GM12878 (cell line): ENCODE results near the gene AVPR1B. TPM values are rescaled to one million over a fixed set of nuclear protein-coding genes. Genes with fewer than 3 reads are reported as not detected.
A peak's percentile ranks its signal among the peaks of the same experiment; 100 is the strongest.

ENCODE experiments used
- ATAC-seq: fragments of 200-7000 bp; cut with Tn5 transposase; 3 replicates; pipeline ENCODE4 v1.9.1; 2020; ENCODE audit warnings: mild to moderate bottlenecking, moderate library complexity
- BruUV-seq: library from RNA; stranded (reverse); fragments of 400-500 nt; replicated peaks from 2 replicates; lab custom pipeline; 2021; lab: Mats Ljungman, UMichigan
- CTCF ChIA-PET: fragments of 300-600 bp; sonication (Branson Sonifier 250); formaldehyde crosslinking; extraction: SDS; loops from one replicate; lab custom pipeline; 2021; ENCODE audit warnings: inconsistent platforms; lab: Yijun Ruan, JAX
- POLR2A ChIA-PET: fragments of 350-600 bp; formaldehyde crosslinking; extraction: SDS; loops from one replicate; lab custom pipeline; 2021; ENCODE audit warnings: inconsistent platforms; lab: Charles Lee
- RAD21 ChIA-PET: fragments of 300-600 bp; sonication (Branson Sonifier 250); formaldehyde crosslinking; loops from one replicate; lab custom pipeline; 2023; ENCODE audit warnings: antibody characterized with exemption; ENCODE audit not compliant: unreplicated experiment; lab: Charles Lee
- SMC1A ChIA-PET: fragments of 300-600 bp; sonication (Branson Sonifier 250); formaldehyde crosslinking; loops from one replicate; lab custom pipeline; 2023; ENCODE audit not compliant: unreplicated experiment, uncharacterized antibody; lab: Charles Lee
- DNase-seq: peaks from one replicate; pipeline ENCODE4 v3.0.0-alpha.2; 2011; ENCODE audit warnings: low read depth, low spot score
- FAIRE-seq: peaks from 3 replicates; lab custom pipeline; 2011; peaks lifted over from hg19 to GRCh38; lab: Jason Lieb, UNC
- H2AFZ ChIP-seq: 2 replicates; pipeline ENCODE4 v1.6.0; 2011; ENCODE audit warnings: low read depth, low read length, control low read depth; ENCODE audit not compliant: control insufficient read depth
- H3K27ac ChIP-seq: 2 replicates; pipeline ENCODE4 v1.5.1; 2011; ENCODE audit warnings: control low read depth; ENCODE audit not compliant: control insufficient read depth, insufficient read depth
- H3K27me3 ChIP-seq, 2 experiments: replicated peaks in 1 of 2; 2 replicates each; pipeline versions ENCODE4 v1.6.0 to v1.6.1; 2011; ENCODE audit warnings: low read length in 1 of 2; ENCODE audit not compliant: control insufficient read depth in 2 of 2, insufficient read depth in 2 of 2
- H3K36me3 ChIP-seq, 2 experiments: 2 replicates each; pipeline ENCODE4 v1.5.1; 2011; ENCODE audit warnings: low read length in 1 of 2; ENCODE audit not compliant: control insufficient read depth in 2 of 2, insufficient read depth in 2 of 2
- H3K4me1 ChIP-seq: 2 replicates; pipeline ENCODE4 v1.6.1; 2011; ENCODE audit warnings: mild to moderate bottlenecking, low read length, moderate library complexity, mixed read lengths; ENCODE audit not compliant: control insufficient read depth, insufficient read depth
- H3K4me2 ChIP-seq: 2 replicates; pipeline ENCODE4 v1.6.0; 2011; ENCODE audit warnings: control low read depth; ENCODE audit not compliant: control insufficient read depth, insufficient read depth
- H3K4me3 ChIP-seq: fragments of 200-600 bp; sonication (generic); 2 replicates; pipeline ENCODE4 v1.5.1; 2016
- H3K79me2 ChIP-seq: 2 replicates; pipeline ENCODE4 v1.6.0; 2011; ENCODE audit warnings: low read length; ENCODE audit not compliant: control insufficient read depth, insufficient read depth
- H3K9ac ChIP-seq: 2 replicates; pipeline ENCODE4 v1.8.0; 2011; ENCODE audit warnings: low read length, control low read depth, mixed read lengths; ENCODE audit not compliant: control insufficient read depth, insufficient read depth
- H3K9me3 ChIP-seq: replicated peaks from 3 replicates; pipeline ENCODE4 v1.5.1; 2011; ENCODE audit warnings: mild to moderate bottlenecking, low read length; ENCODE audit not compliant: control insufficient read depth, insufficient read depth
- H4K20me1 ChIP-seq: 2 replicates; pipeline ENCODE4 v1.6.0; 2011; ENCODE audit not compliant: control insufficient read depth, insufficient read depth
- BACH1 ChIP-seq: fragments of 450-650 bp; IDR thresholded peaks from 2 replicates; pipeline ENCODE4 v1.6.1; 2017; ENCODE audit warnings: mild to moderate bottlenecking, borderline replicate concordance
- BHLHE40 ChIP-seq, 2 experiments: fragments of 450-650 bp in 1 of 2; IDR thresholded peaks; 2 replicates each; pipeline ENCODE4 v1.6.1; 2011 to 2017; ENCODE audit warnings: low read depth in 2 of 2, borderline replicate concordance in 1 of 2, improper control_type of control experiment in 1 of 2, low read length in 1 of 2, mild to moderate bottlenecking in 1 of 2
- CHD1 ChIP-seq: IDR thresholded peaks from 2 replicates; pipeline ENCODE4 v1.6.1; 2012; ENCODE audit warnings: low read depth, low read length, improper control_type of control experiment
- EP300 ChIP-seq, 2 experiments: fragments of 150-350 bp in 1 of 2; IDR thresholded peaks; 2 replicates each; pipeline ENCODE4 v1.6.1; 2011 to 2012; ENCODE audit warnings: low read depth in 2 of 2, low read length in 2 of 2, borderline replicate concordance in 1 of 2, improper control_type of control experiment in 1 of 2, inconsistent platforms in 1 of 2; ENCODE audit not compliant: control insufficient read depth in 1 of 2
- ETV6 ChIP-seq, 2 experiments: fragments of 450-650 bp in 1 of 2; IDR thresholded peaks in 1 of 2; conservative IDR thresholded peaks in 1 of 2; 2 replicates each; pipeline ENCODE4 v1.6.1; 2014; ENCODE audit warnings: antibody characterized with exemption in 1 of 2, borderline replicate concordance in 1 of 2, low read depth in 1 of 2, mild to moderate bottlenecking in 1 of 2, moderate library complexity in 1 of 2
- GABPA ChIP-seq: IDR thresholded peaks from 2 replicates; pipeline ENCODE4 v1.6.1; 2014; ENCODE audit warnings: antibody characterized with exemption, low read depth, mild to moderate bottlenecking, inconsistent platforms
- JUNB ChIP-seq: IDR thresholded peaks from 2 replicates; pipeline ENCODE4 v1.6.1; 2016; ENCODE audit warnings: antibody characterized with exemption, mild to moderate bottlenecking
- KDM1A ChIP-seq: fragments of 200-600 bp; sonication (generic); IDR thresholded peaks from 2 replicates; pipeline ENCODE4 v1.6.1; 2016; ENCODE audit warnings: borderline replicate concordance
- KLF5 ChIP-seq: fragments of 450-650 bp; IDR thresholded peaks from 2 replicates; pipeline ENCODE4 v1.6.1; 2014; ENCODE audit warnings: mild to moderate bottlenecking; ENCODE audit not compliant: partially characterized antibody
- NBN ChIP-seq: fragments of 450-650 bp; IDR thresholded peaks from 2 replicates; pipeline ENCODE4 v1.6.1; 2016
- NFYB ChIP-seq: IDR thresholded peaks from 2 replicates; pipeline ENCODE4 v1.6.1; 2011; ENCODE audit warnings: low read depth, mild to moderate bottlenecking, low read length, improper control_type of control experiment, moderate library complexity; ENCODE audit not compliant: insufficient read depth
- POU2F2 ChIP-seq: IDR thresholded peaks from 3 replicates; pipeline ENCODE4 v1.6.1; 2011; ENCODE audit warnings: low read depth, mild to moderate bottlenecking, low read length, borderline replicate concordance
- RAD51 ChIP-seq: fragments of 450-650 bp; IDR thresholded peaks from 2 replicates; pipeline ENCODE4 v1.6.1; 2016; ENCODE audit warnings: moderate library complexity, mild to moderate bottlenecking, inconsistent platforms
- RBBP5 ChIP-seq: fragments of 200-600 bp; sonication (generic); conservative IDR thresholded peaks from 2 replicates; pipeline ENCODE4 v1.6.1; 2016
- ZBTB33 ChIP-seq: fragments of 450-650 bp; IDR thresholded peaks from 2 replicates; pipeline ENCODE4 v1.6.1; 2017; ENCODE audit warnings: mild to moderate bottlenecking
- ZNF384 ChIP-seq: IDR thresholded peaks from 2 replicates; pipeline ENCODE4 v1.6.1; 2012; ENCODE audit warnings: low read depth, mild to moderate bottlenecking, low read length, improper control_type of control experiment, borderline replicate concordance
- WGBS: methylation state at CpG from one replicate; pipeline ENCODE4 v1.1.6; 2016; ENCODE audit warnings: low lambda C conversion rate; ENCODE audit not compliant: insufficient replicate concordance, insufficient coverage; ENCODE audit errors: missing lambda C conversion rate; 5-methylcytosine and 5-hydroxymethylcytosine counted together
- in situ Hi-C: fragments of 300-500 bp; cut with MboI; formaldehyde crosslinking; loops from 9 replicates; pipeline ENCODE4 v1.14.3; 2018; ENCODE audit warnings: mixed read lengths
- intact Hi-C: fragments of 100-400 bp; cut with micrococcal nuclease; formaldehyde crosslinking; loops from one replicate; pipeline ENCODE4 v1.14.2; 2022; ENCODE audit not compliant: unreplicated experiment
- polyA plus RNA-seq, 11 experiments: library from polyadenylated mRNA; depleted of rRNA in 4 of 11; unstranded in 6 of 11; stranded (reverse) in 5 of 11; fragments of >200 nt; fragmentation: Nextera tagmentation in 4 of 11; fragmentation: Illumina TruSeq in 1 of 11; extraction: Ambion mirVana in 4 of 11; extraction: Trizol in 1 of 11; gene quantifications; 1 replicate in 1 of 11; 2 replicates in 10 of 11; pipeline versions ENCODE4 v1.2.1 to v1.2.3, GENCODE V29; 2011 to 2016; ENCODE audit warnings: inconsistent platforms in 2 of 11, missing spikeins in 2 of 11, low read depth in 1 of 11
- total RNA-seq, 4 experiments: library from RNA; depleted of rRNA in 3 of 4; stranded (reverse); fragments of >200 nt in 3 of 4; fragmentation: Illumina TruSeq in 1 of 4; extraction: Trizol in 1 of 4; gene quantifications; 2 replicates each; pipeline versions ENCODE4 v1.2.1 to v1.2.3, GENCODE V29; 2013 to 2021

The AVPR1B gene
- total and polyA plus RNA-seq, 10 of the 15 experiments (the other 5 are each of a cell fraction or from before 2014, with no cell fraction given) = not detected

GRCh38 chr1:206094024-206094423 lies 23.2 kb downstream of the AVPR1B start:
- 70% methylated on average over 7 of the region's 7 CpGs for WGBS
- Histone ChIP-seq H3K4me2 (no peak overlapping the region), H3K27me3 (no peaks in the 10 kb centered on the region; a peak in 1 of 4 replicates), H3K9ac (no peak overlapping the region), H3K27ac (no peak overlapping the region), H3K9me3 (no peaks in the 10 kb centered on the region), H3K4me1 (no peaks in the 10 kb centered on the region; the same call in 1 of the 2 replicates)
- no TSS peak for BruUV-seq
- POLR2A ChIA-PET = no interaction called here
- intact Hi-C loops = no loop called here
- ATAC-seq = no peak
- TF ChIP-seq KDM1A (no peak), BACH1 (no peak), RAD51 (no peak), JUNB (no peak), BHLHE40 (IDR thresholded peaks at IDR 0.05; ENCODE audit: borderline replicate concordance in 1 of 2, low read depth in 2 of 2, low read length in 1 of 2) (peak; percentile 27 to 60; a peak in 3 of 4 replicates), NFYB (no peak)
- TF ChIP-seq, all 136 proteins: peak for 1
- SMC1A ChIA-PET = no interaction called here
- Histone ChIP-seq H3K36me3 (no peaks in the 10 kb centered on the region), H3K4me3 (no peak overlapping the region), H4K20me1 (no peaks in the 10 kb centered on the region), H3K79me2 (no peaks in the 10 kb centered on the region), H2AFZ (no peak overlapping the region)
- RAD21 ChIA-PET = interaction anchor here (0.8 kb wide), 1 partner anchor 11 kb away, joined by 3 read pairs; no protein-coding TSS in a partner anchor
- CTCF ChIA-PET = interaction anchor here (2.6 to 5.0 kb wide), 2 partner anchors 13 to 63 kb away, joined by 26 to 33 read pairs; no protein-coding TSS in a partner anchor
- DNase-seq = no peak
- in situ Hi-C loops = no loop called here
- no peak for FAIRE-seq

GRCh38 chr1:206089341-206089740 lies 27.8 kb downstream of the AVPR1B start:
- no peak overlapping the region for H2AFZ ChIP-seq
- no peaks in the 10 kb centered on the region for H3K4me1 ChIP-seq
- H4K20me1 ChIP-seq = no peaks in the 10 kb centered on the region
- intact Hi-C loops (no loop called here), in situ Hi-C loops (no loop called here)
- no peaks in the 10 kb centered on the region for H3K36me3 ChIP-seq
- H3K27ac ChIP-seq = no peak overlapping the region
- DNase-seq (no peak), FAIRE-seq (no peak), ATAC-seq (no peak)
- SMC1A ChIA-PET = interaction anchor here (0.7 to 1.0 kb wide), 2 partner anchors 13 to 32 kb away, joined by 3 to 5 read pairs; no protein-coding TSS in a partner anchor
- CTCF ChIA-PET = interaction anchor here (0.6 to 1.4 kb wide), 3 partner anchors 55 to 501 kb away, joined by 3 to 5 read pairs (median 3); no protein-coding TSS in a partner anchor
- H3K9me3 ChIP-seq = no peaks in the 10 kb centered on the region
- no peak overlapping the region for H3K4me2 ChIP-seq
- no peak overlapping the region for H3K9ac ChIP-seq
- POLR2A ChIA-PET = no interaction called here
- RAD21 ChIA-PET = interaction anchor here (0.9 kb wide), 1 partner anchor 103 kb away, joined by 3 read pairs; no protein-coding TSS in a partner anchor
- no peaks in the 10 kb centered on the region; a peak in 2 of 4 replicates for H3K27me3 ChIP-seq
- 52% methylated on average over 3 of the region's 3 CpGs for WGBS
- no TSS peak for BruUV-seq
- no peak overlapping the region for H3K4me3 ChIP-seq
- no peaks in the 10 kb centered on the region for H3K79me2 ChIP-seq
- TF ChIP-seq ZBTB33 = no peak
- TF ChIP-seq GABPA = no peak
- no peak for TF ChIP-seq EP300 (IDR thresholded peaks at IDR 0.05; ENCODE audit: borderline replicate concordance in 1 of 2, control insufficient read depth in 1 of 2, low read depth in 2 of 2, low read length in 2 of 2)
- no peak for TF ChIP-seq ZNF384
- no peak for TF ChIP-seq POU2F2
- no peak for TF ChIP-seq RBBP5
- TF ChIP-seq CHD1 = no peak
- no peak for TF ChIP-seq KLF5
- TF ChIP-seq BHLHE40 (IDR thresholded peaks at IDR 0.05; ENCODE audit: borderline replicate concordance in 1 of 2, low read depth in 2 of 2, low read length in 1 of 2) = no peak
- TF ChIP-seq ETV6 (conservative IDR thresholded peaks at IDR 0.05 in 1 of 2, IDR thresholded peaks at IDR 0.05 in 1 of 2; ENCODE audit: borderline replicate concordance in 1 of 2, low read depth in 1 of 2) = no peak
- TF ChIP-seq NBN = no peak
